ENCODE data around the gene ACAP3. TPM values are rescaled to one million over a fixed set of nuclear protein-coding genes. Genes with fewer than 3 reads are reported as not detected.

The ACAP3 gene
- total RNA-seq (2014; rRNA removed; shearing (Covaris generic)), result 37.2 and 37.5 TPM in 2 replicates

- DNase-seq (ENCODE audit: low spot score), result peak; percentile 74
These were observed at the start of gene ACAP3, which contains the start of gene PUSL1 for GRCh38 chr1:1307923-1308755. ACAP3 (minus strand) TSS chr1:1307930; CDS start chr1:1307815, 115 bp downstream. PUSL1 (plus strand) TSS chr1:1308597; CDS start chr1:1308644, 47 bp downstream.

DNA sequence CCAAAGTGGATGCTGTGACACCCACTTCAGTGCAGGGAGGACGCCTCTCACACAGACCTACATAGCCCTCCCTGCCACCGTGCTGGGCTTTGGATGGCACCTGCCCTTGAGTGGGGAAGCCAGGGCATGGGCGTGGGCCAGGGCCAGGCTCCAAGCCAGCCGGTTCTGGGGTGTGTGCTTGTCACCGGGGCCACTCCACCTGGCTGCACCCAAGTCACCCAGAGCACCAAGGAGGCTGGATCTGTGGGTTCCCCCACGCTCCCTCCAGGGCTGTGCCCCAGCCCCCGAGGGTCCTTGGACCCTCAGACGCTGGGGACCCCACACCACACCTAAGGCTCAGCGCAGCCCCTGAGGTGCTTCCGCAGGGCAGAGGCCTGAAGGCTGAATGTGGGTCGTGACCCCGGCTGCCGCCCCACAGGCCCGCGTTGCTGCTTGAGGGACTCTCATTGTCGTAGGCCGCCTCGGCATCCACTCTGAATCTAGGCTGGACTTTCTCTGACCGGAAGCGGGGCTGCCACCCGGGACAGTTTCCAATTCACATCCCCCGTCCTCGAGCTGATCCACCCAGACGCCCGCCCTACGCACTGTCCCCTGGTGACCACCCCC, 49.2 kb upstream of the ACAP3 start:
- DNase-seq (ENCODE audit: low spot score), result no peak

DNA sequence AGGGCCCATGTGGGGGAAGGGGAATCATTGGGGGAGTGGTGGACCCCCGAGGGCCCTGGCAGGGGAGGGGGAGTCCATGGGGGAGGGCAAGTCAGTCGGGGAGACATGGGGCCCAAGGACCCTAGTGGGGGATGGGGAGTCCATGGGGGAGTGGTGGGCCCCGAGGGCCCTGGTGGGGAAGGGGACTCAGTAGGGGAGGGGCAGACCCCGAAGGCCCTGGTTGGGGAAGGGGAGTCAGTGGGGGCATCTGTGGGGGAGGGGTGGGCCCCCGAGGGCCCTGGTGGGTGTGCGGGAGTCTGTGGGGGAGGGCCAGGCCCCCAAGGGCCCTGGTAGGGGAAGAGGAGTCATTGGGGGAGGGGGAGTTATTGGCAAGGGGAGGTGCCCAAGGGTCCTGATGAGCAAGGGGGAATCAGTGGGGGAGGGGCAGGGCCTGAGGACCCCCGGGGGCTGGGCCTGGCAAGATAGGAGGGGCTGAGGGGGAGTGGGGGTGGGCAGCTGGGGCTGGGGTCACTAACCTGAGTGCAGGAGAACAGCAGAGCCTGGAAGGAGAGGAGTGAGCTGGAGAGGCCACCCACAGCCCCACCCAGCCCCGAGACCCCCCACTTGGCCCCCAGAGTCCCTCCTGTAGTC, 48.6 kb upstream of the ACAP3 start:
- no peak for DNase-seq (ENCODE audit: low spot score)

- DNase-seq (ENCODE audit: low spot score), result no peak
These were observed 47.7 kb upstream of the ACAP3 start for GRCh38 chr1:1355416-1355815.

DNA sequence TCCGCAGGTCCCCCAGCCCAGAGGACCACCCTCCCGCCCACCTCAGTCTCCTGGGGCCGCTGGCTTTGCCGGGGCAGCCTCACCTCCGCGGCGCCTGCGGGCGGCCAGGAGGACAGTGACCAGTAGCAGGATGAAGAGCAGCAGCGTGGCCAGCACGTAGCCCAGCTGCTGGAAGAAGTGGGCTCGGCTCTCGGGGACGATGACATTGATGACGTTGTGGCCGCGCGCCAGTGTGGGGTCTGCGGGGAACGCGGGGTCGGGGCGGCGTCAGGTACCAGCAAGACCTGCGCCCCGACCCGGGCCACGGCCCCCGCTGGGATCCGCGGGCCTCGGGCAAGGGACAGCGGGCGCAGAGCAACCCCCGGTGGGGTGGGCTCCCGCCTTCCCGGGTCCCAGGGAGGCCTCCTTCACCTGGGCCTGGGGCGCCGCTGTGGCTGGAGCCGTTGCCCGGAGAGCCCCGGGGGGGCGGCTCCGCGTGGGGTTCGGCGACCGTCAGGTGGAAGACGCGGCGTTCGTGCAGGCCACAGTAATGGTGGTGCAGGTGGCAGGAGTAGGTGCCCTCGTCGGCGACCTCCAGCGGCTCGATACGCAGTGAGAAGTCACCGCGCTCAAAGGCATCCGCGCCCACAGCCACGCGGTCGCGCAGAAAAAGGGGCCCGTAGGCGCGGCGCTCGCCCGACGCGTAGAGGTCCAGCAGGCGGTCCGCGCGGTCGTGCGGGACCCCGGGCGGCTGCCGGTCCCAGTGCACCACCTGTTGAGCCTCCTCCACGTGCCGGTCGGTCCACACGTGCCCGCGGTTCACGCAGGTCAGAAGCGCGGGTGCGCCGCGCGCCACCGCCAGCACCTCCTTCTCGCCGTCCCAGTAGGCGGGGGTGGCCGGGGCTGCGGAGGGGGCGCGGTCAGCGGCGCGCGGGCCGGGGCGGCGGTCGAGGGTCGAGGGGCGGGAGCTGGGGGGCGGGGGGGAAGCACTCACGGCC, 46.8 kb upstream of the ACAP3 start:
- no peak for DNase-seq (ENCODE audit: low spot score)

GRCh38 chr1:1353389-1354151, 45.8 kb upstream of the ACAP3 start:
- no peak for DNase-seq (ENCODE audit: low spot score)

DNA sequence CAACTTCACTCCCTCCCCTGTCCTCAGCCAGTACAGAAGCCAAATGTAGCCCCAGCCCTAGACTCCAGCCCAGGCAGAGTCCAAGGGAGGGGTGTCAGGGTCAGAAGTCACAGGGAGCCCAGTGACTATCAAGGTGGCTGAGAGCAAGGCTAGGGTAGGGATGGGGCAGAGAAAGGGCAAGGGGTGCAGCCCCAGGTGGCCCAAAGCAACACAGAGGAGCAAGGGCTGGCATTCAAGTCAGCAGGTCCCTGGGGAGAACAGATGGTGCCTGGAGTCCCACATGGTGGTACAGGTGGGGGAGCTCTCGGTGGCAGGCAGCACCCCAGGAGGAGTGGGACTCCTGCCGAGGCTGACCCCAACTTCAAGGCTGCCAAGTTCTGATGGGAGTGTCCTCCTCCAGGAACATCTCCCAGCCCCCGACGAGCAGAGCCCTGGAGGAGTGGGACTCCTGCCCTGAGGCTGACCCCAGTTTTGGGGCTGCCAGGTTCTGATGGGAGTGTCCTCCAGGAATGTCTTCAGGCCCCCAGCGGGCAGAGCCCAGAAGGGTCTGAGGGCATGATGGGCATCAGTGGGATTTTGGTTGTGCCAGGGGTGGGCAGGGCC, 45.2 kb upstream of the ACAP3 start:
- no peak for DNase-seq (ENCODE audit: low spot score)

GRCh38 chr1:1351511-1352427, 44.0 kb upstream of the ACAP3 start:
- no peak for DNase-seq (ENCODE audit: low spot score)

GRCh38 chr1:1349256-1350012, 41.7 kb upstream of the ACAP3 start, which contains the start of gene DVL1:
DVL1 (minus strand) TSS chr1:1349418; CDS start chr1:1349065, 353 bp downstream.
- DNase-seq (ENCODE audit: low spot score), result no peak

DNA sequence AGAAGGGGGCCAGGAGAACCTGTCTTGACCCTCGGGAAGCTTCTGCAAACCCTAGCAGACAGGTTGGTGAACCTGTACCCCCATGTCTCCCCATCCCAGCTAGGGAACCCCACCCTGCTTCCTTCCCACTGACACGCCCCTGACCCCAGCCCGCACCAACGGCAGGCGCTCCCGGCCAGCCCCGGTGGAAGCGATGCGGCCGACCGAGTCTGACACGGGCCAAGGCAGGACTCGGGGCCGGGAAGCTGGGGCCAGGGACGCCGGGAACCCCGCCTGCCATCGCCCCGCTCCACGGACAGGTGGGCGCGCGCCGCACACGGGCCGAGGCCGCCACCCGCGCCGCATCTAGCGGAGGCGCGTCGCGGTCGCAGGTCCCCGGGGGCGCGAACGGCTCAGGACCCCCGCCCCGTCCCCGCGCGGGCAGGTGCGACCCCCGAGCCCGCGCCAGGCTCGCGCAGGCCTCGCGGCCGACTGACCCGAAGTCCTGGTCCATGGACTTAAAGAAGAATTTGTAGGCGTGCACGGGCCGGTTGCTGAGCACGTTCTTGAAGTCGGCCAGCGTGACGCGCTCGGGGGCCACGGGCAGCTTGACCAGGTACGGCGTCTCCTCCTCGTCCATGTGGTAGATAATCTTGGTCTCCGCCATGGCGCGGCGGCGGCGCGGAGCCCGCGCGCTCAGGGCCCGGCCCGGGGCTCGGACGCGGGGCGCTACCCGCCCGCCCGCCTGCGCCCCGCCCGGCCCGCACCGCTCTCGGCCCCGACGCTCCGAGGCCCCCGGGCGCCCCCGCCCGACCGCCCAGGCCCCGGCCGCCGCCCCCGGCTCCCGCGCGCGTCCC, 40.9 kb upstream of the ACAP3 start:
- no peak for DNase-seq (ENCODE audit: low spot score)

DNA sequence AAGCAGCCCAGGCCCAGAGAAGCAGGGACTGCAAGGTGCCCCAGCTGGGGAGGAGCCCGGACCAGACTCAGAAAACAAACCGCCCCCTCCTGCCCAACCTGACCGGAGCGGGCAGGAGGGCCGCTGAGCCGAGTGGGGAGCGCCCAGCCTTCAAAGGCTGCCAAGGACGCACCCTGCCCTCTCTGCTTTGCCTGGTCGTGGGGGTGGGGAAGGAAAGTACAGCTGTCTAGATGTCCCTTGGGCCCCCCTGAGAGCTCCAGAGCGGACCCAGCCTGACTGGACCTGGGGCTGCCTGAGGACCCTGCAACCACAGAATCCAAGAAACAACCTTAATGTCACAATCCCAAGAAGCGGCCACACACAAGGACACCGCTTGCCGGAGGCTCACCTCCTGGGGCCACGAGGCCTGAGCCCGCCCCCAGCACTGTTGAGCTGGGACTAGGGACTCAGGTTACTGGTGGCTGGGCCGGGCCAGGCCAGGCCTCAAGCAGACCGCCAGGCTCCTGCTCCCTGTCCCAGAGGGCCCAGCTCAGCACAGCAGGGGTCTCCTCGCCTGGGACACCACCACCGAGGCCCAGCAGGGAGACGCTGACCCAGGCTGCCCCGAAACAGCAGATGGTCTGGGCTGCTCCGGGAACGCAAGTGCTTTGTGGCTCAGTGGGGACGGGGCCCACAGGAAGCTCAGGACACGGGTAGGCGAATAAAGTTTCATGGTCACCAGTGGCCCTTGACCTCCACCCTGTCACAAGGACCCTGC, 40.1 kb upstream of the ACAP3 start:
- no peak for DNase-seq (ENCODE audit: low spot score)

- no peak for DNase-seq (ENCODE audit: low spot score)
These were observed 39.4 kb upstream of the ACAP3 start for GRCh38 chr1:1347026-1347595.

DNA sequence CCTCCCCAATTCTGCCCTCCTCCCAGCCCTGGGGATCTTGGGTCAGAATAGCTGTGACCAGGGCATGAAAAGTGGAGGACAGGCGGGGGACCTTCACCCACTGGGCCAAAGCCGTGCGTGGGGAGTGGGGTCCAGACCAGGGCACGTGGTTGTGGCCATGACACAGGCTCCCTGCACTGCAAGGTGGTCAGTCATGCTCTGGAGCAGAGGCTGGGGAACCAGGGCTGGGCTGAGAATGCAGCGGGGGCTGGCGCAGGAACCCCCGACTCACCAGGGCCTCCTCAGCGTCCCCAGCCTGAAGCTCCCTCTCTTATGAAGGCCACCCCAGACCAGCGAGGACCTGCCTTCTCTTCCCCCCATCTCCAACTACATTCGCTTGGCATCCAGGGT, 38.8 kb upstream of the ACAP3 start:
- DNase-seq (ENCODE audit: low spot score), result no peak

DNA sequence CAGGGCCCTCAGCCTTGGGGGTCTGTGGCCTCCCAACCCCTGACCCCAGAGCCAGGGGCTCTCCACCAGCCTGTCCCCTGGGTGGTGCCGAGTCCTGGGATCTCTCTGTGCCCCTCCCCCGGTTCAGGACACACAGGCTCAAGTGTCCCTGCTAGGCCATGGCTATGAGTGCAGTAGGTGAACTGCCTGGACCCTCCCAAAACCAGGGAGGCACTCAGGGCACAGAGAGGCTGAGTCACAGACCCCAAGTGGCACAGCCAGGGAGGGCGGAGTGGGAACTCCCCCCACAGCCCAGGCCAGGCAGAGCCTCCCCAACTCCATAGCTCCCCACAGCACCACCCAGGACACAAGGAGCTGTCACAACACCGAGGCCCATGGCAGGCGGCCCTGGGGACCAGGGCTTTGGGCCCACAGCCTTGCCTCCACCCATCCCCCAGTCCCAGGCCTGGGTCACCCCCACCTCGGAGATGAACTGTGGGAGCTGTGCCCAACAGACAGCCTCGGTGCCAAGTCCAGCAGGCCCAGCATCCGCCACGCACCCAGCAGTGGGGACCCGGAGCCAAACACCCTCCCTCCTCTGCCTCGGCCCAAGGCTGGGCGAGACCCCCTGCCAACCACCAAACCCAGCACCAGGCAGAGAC, 38.2 kb upstream of the ACAP3 start:
- no peak for DNase-seq (ENCODE audit: low spot score)

- DNase-seq (ENCODE audit: low spot score), result no peak
These were observed 37.7 kb upstream of the ACAP3 start for GRCh38 chr1:1345384-1345783.

Data from A172 (cell line).